Measurements from ENCODE around the gene COMMD2. TPM values are rescaled to one million over a fixed set of nuclear protein-coding genes. Genes with fewer than 3 reads are reported as not detected.

COMMD2 gene
- total RNA-seq, 1 donor from 2014 or later = 56.8 TPM

- DNase-seq (ENCODE audit: low read depth, low spot score) = no peak
- no peaks in the 10 kb centered on the region for H3K4me1 Mint-ChIP-seq
- no peaks in the 10 kb centered on the region for H3K27me3 Mint-ChIP-seq (ENCODE audit: low read depth)
- H3K9me3 Mint-ChIP-seq = no peaks in the 10 kb centered on the region
- TF ChIP-seq CTCF (conservative IDR thresholded peaks at IDR 0.05) = no peak
- no peak overlapping the region for H3K27ac Mint-ChIP-seq (ENCODE audit: unreplicated experiment)
- no peak overlapping the region for H3K4me3 Mint-ChIP-seq
- no peaks in the 10 kb centered on the region for H3K36me3 Mint-ChIP-seq (ENCODE audit: low read depth)
These were observed 15.9 kb downstream of the COMMD2 start for GRCh38 chr3:149736175-149736952.

- Mint-ChIP-seq H3K36me3 (ENCODE audit: low read depth) (no peaks in the 10 kb centered on the region), H3K27me3 (ENCODE audit: low read depth) (no peaks in the 10 kb centered on the region), H3K9me3 (no peaks in the 10 kb centered on the region), H3K4me3 (no peak overlapping the region), H3K27ac (ENCODE audit: unreplicated experiment) (no peak overlapping the region), H3K4me1 (no peaks in the 10 kb centered on the region)
- TF ChIP-seq CTCF (conservative IDR thresholded peaks at IDR 0.05) = no peak
- DNase-seq (ENCODE audit: low read depth, low spot score) = no peak
These were observed 20.1 kb downstream of the COMMD2 start for GRCh38 chr3:149732234-149732633.

DNA sequence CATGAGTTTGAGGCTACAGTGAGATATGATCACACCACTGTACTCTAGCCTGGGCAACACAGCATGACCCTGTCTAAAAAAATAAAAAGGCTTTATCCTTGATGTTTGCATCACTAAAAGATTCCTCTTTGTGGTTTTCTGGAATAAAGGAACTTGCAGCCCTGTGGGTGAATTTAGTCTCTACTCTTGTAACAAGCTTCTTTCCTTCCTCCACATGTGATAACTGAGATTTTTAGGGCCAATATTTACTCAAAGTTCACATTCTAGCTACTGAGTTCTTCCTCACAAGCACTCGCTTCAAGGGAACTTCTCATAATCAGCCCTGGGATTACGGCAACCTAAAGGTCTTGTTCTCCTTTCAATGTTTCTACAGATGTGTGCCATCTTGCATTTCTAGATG, 24.6 kb downstream of the COMMD2 start:
- Mint-ChIP-seq H3K9me3 (peaks cover 1% of the 10 kb centered on the region), H3K27ac (ENCODE audit: unreplicated experiment) (no peak overlapping the region), H3K4me1 (no peaks in the 10 kb centered on the region), H3K27me3 (ENCODE audit: low read depth) (no peaks in the 10 kb centered on the region), H3K36me3 (ENCODE audit: low read depth) (peaks cover 2% of the 10 kb centered on the region), H3K4me3 (no peak overlapping the region)
- DNase-seq (ENCODE audit: low read depth, low spot score) = no peak
- TF ChIP-seq CTCF (conservative IDR thresholded peaks at IDR 0.05) = no peak

DNA sequence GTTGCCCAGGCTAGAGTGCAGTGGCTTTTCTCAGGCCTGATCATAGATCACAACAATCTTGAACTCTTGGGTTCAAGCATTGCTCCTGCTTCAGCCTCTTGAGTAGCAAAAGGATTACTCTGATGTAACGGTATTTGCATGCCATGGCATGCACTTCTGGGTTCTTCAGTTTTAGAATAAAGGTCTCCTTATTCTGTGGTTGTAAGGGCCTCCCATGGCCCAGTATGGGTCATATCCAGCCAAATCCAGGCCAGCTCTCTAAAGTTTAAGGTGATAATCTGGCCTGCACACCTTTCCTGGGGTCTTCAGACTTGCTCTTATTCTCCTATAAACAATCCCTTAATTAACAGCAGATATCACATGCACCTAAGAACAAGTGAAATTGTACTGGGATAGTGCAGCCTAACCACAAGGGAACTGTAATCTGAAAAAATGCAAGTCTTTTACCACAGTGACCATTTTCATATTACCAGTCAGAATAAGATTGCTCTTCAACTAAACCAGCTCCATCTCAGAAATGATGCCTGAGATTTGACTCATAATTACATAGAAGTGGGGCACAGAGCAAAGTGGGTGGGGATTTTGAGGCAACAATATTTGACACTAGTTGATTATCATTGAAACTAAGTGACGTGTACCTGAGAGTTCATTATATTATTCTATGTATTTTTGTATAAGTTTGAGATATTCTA, 25.4 kb downstream of the COMMD2 start:
- H3K27me3 Mint-ChIP-seq (ENCODE audit: low read depth) = no peaks in the 10 kb centered on the region
- H3K27ac Mint-ChIP-seq (ENCODE audit: unreplicated experiment) = no peak overlapping the region
- no peak overlapping the region for H3K4me3 Mint-ChIP-seq
- no peak for DNase-seq (ENCODE audit: low read depth, low spot score)
- H3K9me3 Mint-ChIP-seq = peaks cover 3% of the 10 kb centered on the region
- H3K36me3 Mint-ChIP-seq (ENCODE audit: low read depth) = peaks cover 4% of the 10 kb centered on the region
- no peaks in the 10 kb centered on the region for H3K4me1 Mint-ChIP-seq
- no peak for TF ChIP-seq CTCF (conservative IDR thresholded peaks at IDR 0.05)

- Mint-ChIP-seq H3K4me3 (no peak overlapping the region), H3K27me3 (ENCODE audit: low read depth) (no peaks in the 10 kb centered on the region), H3K36me3 (ENCODE audit: low read depth) (peaks cover 4% of the 10 kb centered on the region), H3K9me3 (peaks cover 13% of the 10 kb centered on the region), H3K27ac (ENCODE audit: unreplicated experiment) (no peak overlapping the region), H3K4me1 (no peaks in the 10 kb centered on the region)
- TF ChIP-seq CTCF (conservative IDR thresholded peaks at IDR 0.05) = no peak
- DNase-seq (ENCODE audit: low read depth, low spot score) = no peak
These were observed 28.5 kb downstream of the COMMD2 start for GRCh38 chr3:149723781-149724180.
